ENCODE measurements around the gene PAM.

The PAM gene

DNA sequence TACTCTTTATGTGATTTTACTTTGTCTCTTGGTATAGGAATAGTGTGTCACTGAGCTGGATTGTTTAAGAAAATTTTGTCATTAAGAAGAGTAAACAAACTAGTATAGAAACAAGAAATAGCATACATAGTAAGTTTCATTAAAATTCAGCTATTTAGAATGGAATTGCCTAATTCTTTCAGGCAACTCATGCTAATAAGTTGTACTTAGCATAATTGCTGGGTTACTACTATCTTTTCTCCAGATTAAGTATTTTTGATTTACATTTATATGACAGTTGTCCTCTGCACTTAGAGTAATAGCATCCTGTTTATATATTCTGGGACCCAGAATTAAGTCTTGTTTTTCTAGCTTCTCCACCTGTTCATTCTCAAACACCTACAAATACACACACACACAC is 85.9 kb downstream of the PAM start (continued):
- TF ChIP-seq, protein P1, sequence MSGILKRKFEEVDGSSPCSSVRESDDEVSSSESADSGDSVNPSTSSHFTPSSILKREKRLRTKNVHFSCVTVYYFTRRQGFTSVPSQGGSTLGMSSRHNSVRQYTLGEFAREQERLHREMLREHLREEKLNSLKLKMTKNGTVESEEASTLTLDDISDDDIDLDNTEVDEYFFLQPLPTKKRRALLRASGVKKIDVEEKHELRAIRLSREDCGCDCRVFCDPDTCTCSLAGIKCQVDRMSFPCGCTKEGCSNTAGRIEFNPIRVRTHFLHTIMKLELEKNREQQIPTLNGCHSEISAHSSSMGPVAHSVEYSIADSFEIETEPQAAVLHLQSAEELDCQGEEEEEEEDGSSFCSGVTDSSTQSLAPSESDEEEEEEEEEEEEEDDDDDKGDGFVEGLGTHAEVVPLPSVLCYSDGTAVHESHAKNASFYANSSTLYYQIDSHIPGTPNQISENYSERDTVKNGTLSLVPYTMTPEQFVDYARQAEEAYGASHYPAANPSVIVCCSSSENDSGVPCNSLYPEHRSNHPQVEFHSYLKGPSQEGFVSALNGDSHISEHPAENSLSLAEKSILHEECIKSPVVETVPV (CRISPR knock-in tag; IDR thresholded peaks at IDR 0.05) = no peak
- TF ChIP-seq, protein P2, sequence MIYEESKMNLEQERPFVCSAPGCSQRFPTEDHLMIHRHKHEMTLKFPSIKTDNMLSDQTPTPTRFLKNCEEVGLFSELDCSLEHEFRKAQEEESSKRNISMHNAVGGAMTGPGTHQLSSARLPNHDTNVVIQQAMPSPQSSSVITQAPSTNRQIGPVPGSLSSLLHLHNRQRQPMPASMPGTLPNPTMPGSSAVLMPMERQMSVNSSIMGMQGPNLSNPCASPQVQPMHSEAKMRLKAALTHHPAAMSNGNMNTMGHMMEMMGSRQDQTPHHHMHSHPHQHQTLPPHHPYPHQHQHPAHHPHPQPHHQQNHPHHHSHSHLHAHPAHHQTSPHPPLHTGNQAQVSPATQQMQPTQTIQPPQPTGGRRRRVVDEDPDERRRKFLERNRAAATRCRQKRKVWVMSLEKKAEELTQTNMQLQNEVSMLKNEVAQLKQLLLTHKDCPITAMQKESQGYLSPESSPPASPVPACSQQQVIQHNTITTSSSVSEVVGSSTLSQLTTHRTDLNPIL (CRISPR knock-in tag; IDR thresholded peaks at IDR 0.05; ENCODE audit: low read depth) = no peak
- TF ChIP-seq ZNF565 (CRISPR knock-in tag; conservative IDR thresholded peaks at IDR 0.05; ENCODE audit: low read depth) = no peak

DNA sequence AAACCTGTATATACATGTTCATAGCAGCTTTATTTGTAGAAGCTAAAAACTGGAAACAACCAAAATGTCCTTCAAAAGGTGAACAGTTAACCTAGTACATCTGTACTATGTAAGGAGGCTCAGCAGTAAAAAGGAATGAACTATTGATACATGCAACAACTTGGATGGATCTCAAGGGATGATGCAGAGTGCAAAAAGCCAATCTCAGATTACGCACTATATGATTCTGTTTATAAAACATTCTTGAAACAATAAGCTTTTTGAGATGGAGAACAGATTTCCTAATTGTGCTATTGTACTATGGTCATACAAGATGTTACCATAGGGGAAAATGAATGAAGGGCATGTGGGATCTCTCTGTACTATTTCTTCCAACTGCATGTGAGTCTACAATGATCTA is 88.9 kb downstream of the PAM start:
- ATAC-seq = no peak
- TF ChIP-seq TCF4 (CRISPR knock-in tag; IDR thresholded peaks at IDR 0.05; ENCODE audit: borderline replicate concordance) (no peak), ZC3H10 (CRISPR knock-in tag; IDR thresholded peaks at IDR 0.05) (no peak), GLIS3 (CRISPR knock-in tag; IDR thresholded peaks at IDR 0.05) (no peak), ZNF565 (CRISPR knock-in tag; conservative IDR thresholded peaks at IDR 0.05; ENCODE audit: low read depth) (no peak), ZFP30 (CRISPR knock-in tag; IDR thresholded peaks at IDR 0.05) (no peak), OSR1 (CRISPR knock-in tag; IDR thresholded peaks at IDR 0.05) (no peak), SNAI2 (CRISPR knock-in tag; IDR thresholded peaks at IDR 0.05) (no peak)
- TF ChIP-seq, protein P1 (CRISPR knock-in tag; IDR thresholded peaks at IDR 0.05) = no peak
- TF ChIP-seq, protein P3, sequence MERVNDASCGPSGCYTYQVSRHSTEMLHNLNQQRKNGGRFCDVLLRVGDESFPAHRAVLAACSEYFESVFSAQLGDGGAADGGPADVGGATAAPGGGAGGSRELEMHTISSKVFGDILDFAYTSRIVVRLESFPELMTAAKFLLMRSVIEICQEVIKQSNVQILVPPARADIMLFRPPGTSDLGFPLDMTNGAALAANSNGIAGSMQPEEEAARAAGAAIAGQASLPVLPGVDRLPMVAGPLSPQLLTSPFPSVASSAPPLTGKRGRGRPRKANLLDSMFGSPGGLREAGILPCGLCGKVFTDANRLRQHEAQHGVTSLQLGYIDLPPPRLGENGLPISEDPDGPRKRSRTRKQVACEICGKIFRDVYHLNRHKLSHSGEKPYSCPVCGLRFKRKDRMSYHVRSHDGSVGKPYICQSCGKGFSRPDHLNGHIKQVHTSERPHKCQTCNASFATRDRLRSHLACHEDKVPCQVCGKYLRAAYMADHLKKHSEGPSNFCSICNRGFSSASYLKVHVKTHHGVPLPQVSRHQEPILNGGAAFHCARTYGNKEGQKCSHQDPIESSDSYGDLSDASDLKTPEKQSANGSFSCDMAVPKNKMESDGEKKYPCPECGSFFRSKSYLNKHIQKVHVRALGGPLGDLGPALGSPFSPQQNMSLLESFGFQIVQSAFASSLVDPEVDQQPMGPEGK (CRISPR knock-in tag; IDR thresholded peaks at IDR 0.05; ENCODE audit: borderline replicate concordance) = no peak

DNA sequence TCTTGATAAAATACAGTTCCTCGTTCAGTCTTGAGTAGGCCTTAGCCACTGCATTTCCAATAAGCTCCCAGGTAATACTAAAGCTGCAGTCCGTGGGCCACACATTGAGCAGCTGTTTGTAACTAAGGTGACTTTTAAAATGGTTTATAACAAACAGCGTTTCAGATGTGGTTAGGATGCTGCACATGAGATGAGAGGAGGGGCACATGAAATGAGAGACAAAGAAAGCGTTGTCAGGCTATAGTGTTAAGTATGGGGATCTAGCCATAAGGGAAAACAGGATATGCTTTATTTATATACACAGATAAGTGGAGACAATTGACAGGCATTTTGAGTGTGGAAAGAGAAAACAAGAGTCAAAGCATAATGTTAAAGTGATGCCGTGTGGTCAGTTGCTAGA is 89.9 kb downstream of the PAM start:
- TF ChIP-seq SNAI2 (CRISPR knock-in tag; IDR thresholded peaks at IDR 0.05) = no peak
- TF ChIP-seq GLIS3 (CRISPR knock-in tag; IDR thresholded peaks at IDR 0.05) = no peak
- no peak for TF ChIP-seq TCF4 (CRISPR knock-in tag; IDR thresholded peaks at IDR 0.05; ENCODE audit: borderline replicate concordance)
- no peak for TF ChIP-seq ZFP30 (CRISPR knock-in tag; IDR thresholded peaks at IDR 0.05)
- TF ChIP-seq, protein P4, sequence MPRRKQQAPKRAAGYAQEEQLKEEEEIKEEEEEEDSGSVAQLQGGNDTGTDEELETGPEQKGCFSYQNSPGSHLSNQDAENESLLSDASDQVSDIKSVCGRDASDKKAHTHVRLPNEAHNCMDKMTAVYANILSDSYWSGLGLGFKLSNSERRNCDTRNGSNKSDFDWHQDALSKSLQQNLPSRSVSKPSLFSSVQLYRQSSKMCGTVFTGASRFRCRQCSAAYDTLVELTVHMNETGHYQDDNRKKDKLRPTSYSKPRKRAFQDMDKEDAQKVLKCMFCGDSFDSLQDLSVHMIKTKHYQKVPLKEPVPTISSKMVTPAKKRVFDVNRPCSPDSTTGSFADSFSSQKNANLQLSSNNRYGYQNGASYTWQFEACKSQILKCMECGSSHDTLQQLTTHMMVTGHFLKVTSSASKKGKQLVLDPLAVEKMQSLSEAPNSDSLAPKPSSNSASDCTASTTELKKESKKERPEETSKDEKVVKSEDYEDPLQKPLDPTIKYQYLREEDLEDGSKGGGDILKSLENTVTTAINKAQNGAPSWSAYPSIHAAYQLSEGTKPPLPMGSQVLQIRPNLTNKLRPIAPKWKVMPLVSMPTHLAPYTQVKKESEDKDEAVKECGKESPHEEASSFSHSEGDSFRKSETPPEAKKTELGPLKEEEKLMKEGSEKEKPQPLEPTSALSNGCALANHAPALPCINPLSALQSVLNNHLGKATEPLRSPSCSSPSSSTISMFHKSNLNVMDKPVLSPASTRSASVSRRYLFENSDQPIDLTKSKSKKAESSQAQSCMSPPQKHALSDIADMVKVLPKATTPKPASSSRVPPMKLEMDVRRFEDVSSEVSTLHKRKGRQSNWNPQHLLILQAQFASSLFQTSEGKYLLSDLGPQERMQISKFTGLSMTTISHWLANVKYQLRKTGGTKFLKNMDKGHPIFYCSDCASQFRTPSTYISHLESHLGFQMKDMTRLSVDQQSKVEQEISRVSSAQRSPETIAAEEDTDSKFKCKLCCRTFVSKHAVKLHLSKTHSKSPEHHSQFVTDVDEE (CRISPR knock-in tag; IDR thresholded peaks at IDR 0.05) = no peak

DNA sequence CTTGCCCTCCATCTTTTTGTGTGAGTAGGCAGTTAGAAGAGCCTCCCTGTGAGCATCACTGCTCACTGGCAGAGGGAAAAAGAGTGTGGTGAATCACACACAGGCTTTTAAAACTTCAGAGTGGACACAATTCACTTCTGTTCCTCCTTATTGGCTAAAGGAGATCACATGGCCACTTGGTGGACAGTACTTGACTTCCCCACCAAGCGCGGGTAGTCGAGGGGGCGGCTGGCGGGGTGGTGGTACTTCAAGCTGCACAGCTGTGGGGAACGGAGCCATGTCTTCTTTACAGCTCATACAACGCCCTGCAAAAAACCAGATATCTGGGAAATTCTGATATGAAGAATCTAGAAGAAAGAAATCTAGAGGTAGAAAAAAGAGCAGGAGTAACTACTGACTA is 95.4 kb downstream of the PAM start:
- ATAC-seq = peak; percentile 44
- TF ChIP-seq CSDC2 (CRISPR knock-in tag; IDR thresholded peaks at IDR 0.05) = no peak
- no peak for TF ChIP-seq GLIS3 (CRISPR knock-in tag; IDR thresholded peaks at IDR 0.05)
- no peak for TF ChIP-seq SNAI2 (CRISPR knock-in tag; IDR thresholded peaks at IDR 0.05)
- no peak for TF ChIP-seq ARNTL (CRISPR knock-in tag; IDR thresholded peaks at IDR 0.05; ENCODE audit: borderline replicate concordance, low read depth)
- no peak for TF ChIP-seq ZFP3 (CRISPR knock-in tag; IDR thresholded peaks at IDR 0.05)

More for the DNA sequence above, 89.9 kb downstream of the PAM start:
- ATAC-seq = no peak

DNA sequence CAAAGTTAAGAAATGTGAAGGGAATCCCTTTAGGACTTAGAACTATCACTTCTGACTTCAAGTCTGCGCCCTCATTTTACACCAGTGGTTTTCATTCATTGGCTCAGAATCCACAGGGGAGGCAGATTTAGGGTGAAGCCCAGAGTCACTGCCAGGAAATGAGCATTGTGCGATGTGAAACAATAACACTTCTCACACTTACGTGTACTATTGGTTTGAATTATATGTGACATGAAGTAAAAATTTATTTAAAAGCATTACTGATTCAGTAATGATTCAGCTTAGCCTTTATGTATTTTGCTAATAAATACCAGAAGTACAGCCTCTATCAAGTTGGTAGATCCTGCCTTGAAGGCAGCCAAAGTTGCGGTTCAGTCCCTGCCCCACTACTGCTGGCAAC is 98.6 kb downstream of the PAM start:
- peak; percentile 38 for ATAC-seq

More for the DNA sequence above, 98.6 kb downstream of the PAM start:
- no peak for TF ChIP-seq ESRRG (CRISPR knock-in tag; IDR thresholded peaks at IDR 0.05)
- TF ChIP-seq, protein P1 (CRISPR knock-in tag; IDR thresholded peaks at IDR 0.05) = peak; percentile 37; the same call in 1 of the 2 replicates

All from SK-N-SH treated with all-trans-retinoic acid at 6 μM for 48 hours (cell line).